PC-3 (cell line): Measurements from ENCODE around the gene NFKBIA.

ENCODE experiments used
- EZH2 ChIP-seq: fragments of 300-600 bp; sonication (generic); IDR thresholded peaks from one replicate; pipeline ENCODE4 v1.6.1; 2017; ENCODE audit warnings: antibody characterized with exemption, mild to moderate bottlenecking, low read length; ENCODE audit not compliant: unreplicated experiment
- EZH2phosphoT487 ChIP-seq: fragments of 300-600 bp; sonication (generic); IDR thresholded peaks from 2 replicates; pipeline ENCODE4 v1.6.1; 2018; ENCODE audit warnings: mild to moderate bottlenecking, antibody characterized with exemption, low read length, borderline replicate concordance
- TF ChIP-seq, protein P1 (sequence below): fragments of 300-600 bp; sonication (generic); conservative IDR thresholded peaks from 2 replicates; pipeline ENCODE4 v1.5.1; 2017; ENCODE audit warnings: antibody characterized with exemption, low read depth, mild to moderate bottlenecking, low read length

DNA sequence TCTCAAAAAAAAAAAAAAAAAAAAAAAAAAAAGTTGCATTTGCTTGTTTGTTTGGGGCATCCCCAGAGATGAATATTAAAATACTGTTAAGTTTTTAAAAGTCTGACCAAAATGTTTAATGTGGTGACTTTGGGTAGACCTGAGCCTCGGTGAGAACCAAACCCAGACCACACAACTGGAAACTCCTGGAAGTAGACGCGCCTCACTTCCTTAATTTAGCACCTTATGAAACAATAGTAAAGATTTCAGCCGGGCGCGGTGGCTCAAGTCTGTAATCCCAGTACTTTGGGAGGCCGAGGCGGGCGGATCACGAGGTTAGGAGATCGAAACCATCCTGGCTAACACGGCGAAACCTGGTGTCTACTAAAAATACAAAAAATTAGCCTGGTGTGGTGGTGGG is 9.3 kb downstream of the NFKBIA start:
- TF ChIP-seq, protein P1, sequence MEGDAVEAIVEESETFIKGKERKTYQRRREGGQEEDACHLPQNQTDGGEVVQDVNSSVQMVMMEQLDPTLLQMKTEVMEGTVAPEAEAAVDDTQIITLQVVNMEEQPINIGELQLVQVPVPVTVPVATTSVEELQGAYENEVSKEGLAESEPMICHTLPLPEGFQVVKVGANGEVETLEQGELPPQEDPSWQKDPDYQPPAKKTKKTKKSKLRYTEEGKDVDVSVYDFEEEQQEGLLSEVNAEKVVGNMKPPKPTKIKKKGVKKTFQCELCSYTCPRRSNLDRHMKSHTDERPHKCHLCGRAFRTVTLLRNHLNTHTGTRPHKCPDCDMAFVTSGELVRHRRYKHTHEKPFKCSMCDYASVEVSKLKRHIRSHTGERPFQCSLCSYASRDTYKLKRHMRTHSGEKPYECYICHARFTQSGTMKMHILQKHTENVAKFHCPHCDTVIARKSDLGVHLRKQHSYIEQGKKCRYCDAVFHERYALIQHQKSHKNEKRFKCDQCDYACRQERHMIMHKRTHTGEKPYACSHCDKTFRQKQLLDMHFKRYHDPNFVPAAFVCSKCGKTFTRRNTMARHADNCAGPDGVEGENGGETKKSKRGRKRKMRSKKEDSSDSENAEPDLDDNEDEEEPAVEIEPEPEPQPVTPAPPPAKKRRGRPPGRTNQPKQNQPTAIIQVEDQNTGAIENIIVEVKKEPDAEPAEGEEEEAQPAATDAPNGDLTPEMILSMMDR = no peak
- TF ChIP-seq EZH2 = no peak
- TF ChIP-seq EZH2phosphoT487 = no peak
